HepG2 (cell line): ENCODE measurements around the gene UBE2S. TPM values are rescaled to one million over a fixed set of nuclear protein-coding genes. Genes with fewer than 3 reads are reported as not detected.
A peak's percentile ranks its signal among the peaks of the same experiment; 100 is the strongest.

Experiments
- AKAP8 ChIP-seq: sonication (generic); formaldehyde crosslinking; IDR thresholded peaks from 2 replicates; pipeline ENCODE4 v1.5.1; 2020; ENCODE audit warnings: mild to moderate bottlenecking, missing genetic modification reagents
- ELF4 ChIP-seq: sonication (generic); formaldehyde crosslinking; IDR thresholded peaks from 2 replicates; pipeline ENCODE4 v1.5.0; 2020; ENCODE audit warnings: missing genetic modification reagents, mild to moderate bottlenecking, moderate library complexity, borderline replicate concordance
- HIVEP1 ChIP-seq: sonication (generic); formaldehyde crosslinking; IDR thresholded peaks from 2 replicates; pipeline ENCODE4 v1.4.0; 2020; ENCODE audit warnings: mild to moderate bottlenecking, missing genetic modification reagents
- MEF2D ChIP-seq: sonication (generic); formaldehyde crosslinking; IDR thresholded peaks from 2 replicates; pipeline ENCODE4 v1.5.1; 2020; ENCODE audit warnings: mild to moderate bottlenecking, missing genetic modification reagents
- RARG ChIP-seq: sonication (generic); formaldehyde crosslinking; IDR thresholded peaks from 2 replicates; pipeline ENCODE4 v1.4.0; 2020; ENCODE audit warnings: low read depth, mild to moderate bottlenecking, missing genetic modification reagents
- RNF219 ChIP-seq: sonication (generic); formaldehyde crosslinking; IDR thresholded peaks from 2 replicates; pipeline ENCODE4 v1.5.0; 2020; ENCODE audit warnings: mild to moderate bottlenecking, missing genetic modification reagents
- SNAPC4 ChIP-seq: sonication (generic); formaldehyde crosslinking; IDR thresholded peaks from 2 replicates; pipeline ENCODE4 v1.4.0; 2020; ENCODE audit warnings: mild to moderate bottlenecking, missing genetic modification reagents
- SRY ChIP-seq: sonication (generic); formaldehyde crosslinking; IDR thresholded peaks from 2 replicates; pipeline ENCODE4 v1.8.0; 2022; ENCODE audit warnings: mild to moderate bottlenecking, missing genetic modification reagents
- TBL1XR1 ChIP-seq: fragments of 150-350 bp; IDR thresholded peaks from 2 replicates; pipeline ENCODE4 v1.6.1; 2014; ENCODE audit warnings: borderline replicate concordance, low read length; ENCODE audit not compliant: partially characterized antibody
- ZBTB10 ChIP-seq: sonication (generic); formaldehyde crosslinking; IDR thresholded peaks from 2 replicates; pipeline ENCODE4 v1.4.0; 2020; ENCODE audit warnings: missing genetic modification reagents, borderline replicate concordance
- ZBTB8A ChIP-seq: sonication (generic); formaldehyde crosslinking; IDR thresholded peaks from 2 replicates; pipeline ENCODE4 v1.4.0; 2020; ENCODE audit warnings: mild to moderate bottlenecking, low read depth, missing genetic modification reagents, borderline replicate concordance
- ZNF3 ChIP-seq: IDR thresholded peaks from 2 replicates; pipeline ENCODE4 v1.7.0; 2017; ENCODE audit warnings: inconsistent platforms
- ZNF597 ChIP-seq: sonication (generic); formaldehyde crosslinking; IDR thresholded peaks from 2 replicates; pipeline ENCODE4 v1.5.0; 2020; ENCODE audit warnings: missing genetic modification reagents
- ZNF605 ChIP-seq: sonication (generic); formaldehyde crosslinking; IDR thresholded peaks from 2 replicates; pipeline ENCODE4 v1.8.0; 2022; ENCODE audit warnings: mild to moderate bottlenecking, missing genetic modification reagents
- ZNF616 ChIP-seq: sonication (generic); formaldehyde crosslinking; IDR thresholded peaks from 2 replicates; pipeline ENCODE4 v1.5.0; 2020; ENCODE audit warnings: low read depth, mild to moderate bottlenecking, missing genetic modification reagents
- polyA plus RNA-seq, 8 experiments: library from polyadenylated mRNA; depleted of rRNA in 3 of 8; stranded (reverse) in 7 of 8; unstranded in 1 of 8; fragments of >200 nt; fragmentation: Illumina TruSeq in 4 of 8; extraction: Trizol in 4 of 8; gene quantifications; 2 replicates each; pipeline versions ENCODE4 v1.2.1 to v1.2.3, GENCODE V29; 2011 to 2016; ENCODE audit warnings: low read depth in 4 of 8, missing spikeins in 1 of 8, mixed read lengths in 1 of 8; ENCODE audit not compliant: insufficient read depth in 1 of 8
- total RNA-seq, 5 experiments: library from RNA; depleted of rRNA; stranded (reverse); fragments of >200 nt; fragmentation: Illumina TruSeq; extraction: Trizol; gene quantifications; 2 replicates each; pipeline ENCODE4 v1.2.3, GENCODE V29; 2016; ENCODE audit warnings: low read depth in 1 of 5

UBE2S gene
- total and polyA plus RNA-seq, 2 of the 13 experiments (the other 11 are each of a cell fraction or from before 2014, with no cell fraction given): 32.2 to 39.3 TPM

GRCh38 chr19:55407800-55408532, 378 bp upstream of the UBE2S start (continued):
- TF ChIP-seq RARG (CRISPR knock-in tag) (no peak), RNF219 (no peak), AKAP8 (CRISPR knock-in tag) (no peak), SNAPC4 (CRISPR knock-in tag) (peak; percentile 28; the same call in 1 of the 2 replicates), SRY (peak; percentile 37; the same call in 1 of the 2 replicates), MEF2D (CRISPR knock-in tag) (peak; percentile 48; the same call in 1 of the 2 replicates), ZNF605 (CRISPR knock-in tag) (peak; percentile 67), ZBTB10 (CRISPR knock-in tag) (no peak), ZBTB8A (CRISPR knock-in tag) (no peak; the same call in 1 of the 2 replicates), ZNF616 (peak; percentile 88; the same call in 1 of the 2 replicates), ZNF3 (CRISPR knock-in tag) (no peak), ELF4 (CRISPR knock-in tag) (no peak), ZNF597 (CRISPR knock-in tag) (no peak), HIVEP1 (CRISPR knock-in tag) (no peak), TBL1XR1 (no peak)
